PC-9 (cell line): ENCODE results near the gene ADTRP. TPM values are rescaled to one million over a fixed set of nuclear protein-coding genes. Genes with fewer than 3 reads are reported as not detected.

Source experiments
- BruUV-seq: library from RNA; stranded (reverse); fragments of 400-500 nt; replicated peaks from 2 replicates; lab custom pipeline; 2021; lab: Mats Ljungman, UMichigan
- CTCF ChIA-PET: fragments of 300-600 bp; sonication (Branson Sonifier 250); formaldehyde crosslinking; loops from one replicate; lab custom pipeline; 2022; ENCODE audit warnings: antibody characterized with exemption; lab: Charles Lee
- POLR2A ChIA-PET: fragments of 300-600 bp; sonication (Branson Sonifier 250); formaldehyde crosslinking; loops from one replicate; lab custom pipeline; 2022; ENCODE audit warnings: antibody characterized with exemption; ENCODE audit not compliant: unreplicated experiment; lab: Charles Lee
- DNase-seq, 2 experiments: peaks; one replicate each; pipeline versions ENCODE4 v3.0.0 to v3.0.0-alpha.2; 2015 to 2022; ENCODE audit warnings: mixed read lengths in 1 of 2
- H2AFZ ChIP-seq: fragments of 200-600 bp; sonication (generic); 2 replicates; pipeline ENCODE4 v1.8.1; 2017; ENCODE audit warnings: antibody characterized with exemption
- H3F3A ChIP-seq: fragments of 200-600 bp; sonication (generic); 2 replicates; pipeline ENCODE4 v1.8.1; 2017; ENCODE audit warnings: antibody characterized with exemption, mild to moderate bottlenecking, low read depth; ENCODE audit not compliant: insufficient read depth
- H3K27ac ChIP-seq: fragments of 200-600 bp; sonication (generic); 2 replicates; pipeline ENCODE4 v1.6.1; 2016; ENCODE audit warnings: mixed run types
- H3K27me3 ChIP-seq: fragments of 200-600 bp; sonication (generic); 2 replicates; pipeline ENCODE4 v1.6.1; 2016; ENCODE audit warnings: low read depth, mixed run types; ENCODE audit not compliant: insufficient read depth
- H3K36me3 ChIP-seq: fragments of 200-600 bp; sonication (generic); 2 replicates; pipeline ENCODE4 v1.6.1; 2016; ENCODE audit warnings: low read depth, mixed run types
- H3K4me1 ChIP-seq: fragments of 200-600 bp; sonication (generic); replicated peaks from 2 replicates; pipeline ENCODE4 v1.6.1; 2016; ENCODE audit warnings: mixed run types; ENCODE audit not compliant: insufficient read depth
- H3K4me2 ChIP-seq: fragments of 200-600 bp; sonication (generic); 2 replicates; pipeline ENCODE4 v1.6.1; 2017; ENCODE audit warnings: mixed run types
- H3K4me3 ChIP-seq: fragments of 200-600 bp; sonication (generic); 2 replicates; pipeline ENCODE4 v1.6.1; 2016; ENCODE audit warnings: mixed run types
- H3K79me2 ChIP-seq: fragments of 200-600 bp; sonication (generic); 2 replicates; pipeline ENCODE4 v1.6.1; 2017; ENCODE audit warnings: low read depth, mixed run types
- H3K9me2 ChIP-seq: fragments of 200-600 bp; sonication (generic); 2 replicates; pipeline ENCODE4 v1.8.1; 2017; ENCODE audit warnings: mild to moderate bottlenecking; ENCODE audit not compliant: insufficient read depth
- H3K9me3 ChIP-seq: fragments of 200-600 bp; sonication (generic); 2 replicates; pipeline ENCODE4 v1.8.1; 2016; ENCODE audit warnings: low read depth; ENCODE audit not compliant: insufficient read depth
- H4K20me1 ChIP-seq: fragments of 200-600 bp; sonication (generic); 2 replicates; pipeline ENCODE4 v1.8.1; 2017; ENCODE audit not compliant: insufficient read depth
- EZH2 ChIP-seq: fragments of 200-600 bp; sonication (generic); IDR thresholded peaks from 2 replicates; pipeline ENCODE4 v1.8.0; 2017; ENCODE audit warnings: antibody characterized with exemption, low read depth
- intact Hi-C: fragments of 100-400 bp; cut with micrococcal nuclease; formaldehyde crosslinking; loops from one replicate; pipeline ENCODE4 v1.10.0; 2022; ENCODE audit not compliant: unreplicated experiment
- total RNA-seq: library from RNA; stranded (reverse); gene quantifications from 2 replicates; pipeline ENCODE4 v1.2.3, GENCODE V29; 2021
- TF ChIP-seq, protein P1 (sequence below): fragments of 200-600 bp; sonication (generic); conservative IDR thresholded peaks from 2 replicates; pipeline ENCODE4 v1.6.1; 2017; ENCODE audit warnings: mixed run types, antibody characterized with exemption, mild to moderate bottlenecking, moderate library complexity

The ADTRP gene
- total RNA-seq, 1 experiment from 2014 or later, result 4.1 TPM

DNA sequence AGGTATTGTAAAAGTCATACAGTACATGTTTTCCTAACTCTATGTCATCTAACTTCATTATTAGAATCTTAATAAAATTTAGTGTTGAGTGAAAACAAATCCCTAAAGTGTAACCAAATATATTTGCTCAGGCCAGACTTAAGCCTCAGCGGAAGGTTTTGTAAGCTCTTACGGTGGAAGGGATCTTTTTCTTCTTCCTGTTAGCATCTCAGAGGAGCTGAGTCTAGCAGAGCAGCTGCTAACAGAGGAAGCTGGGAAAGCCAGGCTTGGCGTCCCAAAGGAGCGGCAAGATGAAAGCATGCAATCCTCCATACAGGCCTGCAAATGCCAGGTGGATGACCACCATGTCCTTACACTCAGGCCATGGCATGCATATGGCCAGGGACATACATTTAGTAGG, 72.4 kb downstream of the ADTRP start:
- TF ChIP-seq, protein P1, sequence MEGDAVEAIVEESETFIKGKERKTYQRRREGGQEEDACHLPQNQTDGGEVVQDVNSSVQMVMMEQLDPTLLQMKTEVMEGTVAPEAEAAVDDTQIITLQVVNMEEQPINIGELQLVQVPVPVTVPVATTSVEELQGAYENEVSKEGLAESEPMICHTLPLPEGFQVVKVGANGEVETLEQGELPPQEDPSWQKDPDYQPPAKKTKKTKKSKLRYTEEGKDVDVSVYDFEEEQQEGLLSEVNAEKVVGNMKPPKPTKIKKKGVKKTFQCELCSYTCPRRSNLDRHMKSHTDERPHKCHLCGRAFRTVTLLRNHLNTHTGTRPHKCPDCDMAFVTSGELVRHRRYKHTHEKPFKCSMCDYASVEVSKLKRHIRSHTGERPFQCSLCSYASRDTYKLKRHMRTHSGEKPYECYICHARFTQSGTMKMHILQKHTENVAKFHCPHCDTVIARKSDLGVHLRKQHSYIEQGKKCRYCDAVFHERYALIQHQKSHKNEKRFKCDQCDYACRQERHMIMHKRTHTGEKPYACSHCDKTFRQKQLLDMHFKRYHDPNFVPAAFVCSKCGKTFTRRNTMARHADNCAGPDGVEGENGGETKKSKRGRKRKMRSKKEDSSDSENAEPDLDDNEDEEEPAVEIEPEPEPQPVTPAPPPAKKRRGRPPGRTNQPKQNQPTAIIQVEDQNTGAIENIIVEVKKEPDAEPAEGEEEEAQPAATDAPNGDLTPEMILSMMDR, result no peak
- no peak for TF ChIP-seq EZH2
- no peak overlapping the region for H3K27ac ChIP-seq
- CTCF ChIA-PET, result interaction anchor here (0.7 kb wide), 1 partner anchor 73 kb away, joined by 3 read pairs; no protein-coding TSS in a partner anchor
- no peaks in the 10 kb centered on the region for H3K9me2 ChIP-seq
- no peaks in the 10 kb centered on the region for H3K36me3 ChIP-seq
- H3K9me3 ChIP-seq, result no peaks in the 10 kb centered on the region
- H4K20me1 ChIP-seq, result no peaks in the 10 kb centered on the region
- no peaks in the 10 kb centered on the region for H3F3A ChIP-seq
- intact Hi-C loops, result no loop called here
- BruUV-seq, result no TSS peak
- H3K79me2 ChIP-seq, result no peaks in the 10 kb centered on the region
- H2AFZ ChIP-seq, result no peak overlapping the region
- POLR2A ChIA-PET, result interaction anchor here (0.7 kb wide), 1 partner anchor 476 kb away, joined by 3 read pairs; no protein-coding TSS in a partner anchor
- no peaks in the 10 kb centered on the region for H3K27me3 ChIP-seq
- no peak overlapping the region for H3K4me2 ChIP-seq
- no peak overlapping the region for H3K4me3 ChIP-seq
- no peaks in the 10 kb centered on the region for H3K4me1 ChIP-seq
- DNase-seq, result no peak

DNA sequence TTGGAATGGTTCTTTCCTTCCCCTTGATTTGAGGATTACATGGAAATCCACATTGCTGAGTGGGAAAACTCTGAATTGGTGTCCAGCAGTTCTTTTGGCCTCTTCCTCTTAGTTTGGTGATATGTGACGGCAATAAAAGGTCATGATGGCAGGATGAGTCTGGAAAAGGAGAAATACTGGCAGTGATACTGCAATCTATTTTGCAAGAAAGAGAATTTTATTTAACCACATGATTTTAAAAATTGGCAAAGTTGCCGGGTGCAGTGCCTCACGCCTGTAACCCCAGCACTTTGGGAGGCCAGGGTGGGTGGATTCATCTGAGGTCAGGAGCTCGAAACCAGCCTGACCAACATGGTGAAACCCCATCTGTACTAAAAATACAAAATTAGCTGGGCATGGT, 73.1 kb downstream of the ADTRP start:
- no peaks in the 10 kb centered on the region for H3F3A ChIP-seq
- CTCF ChIA-PET, result interaction anchor here (0.5 kb wide), 1 partner anchor 527 kb away, joined by 3 read pairs; no protein-coding TSS in a partner anchor
- no peak for DNase-seq

DNA sequence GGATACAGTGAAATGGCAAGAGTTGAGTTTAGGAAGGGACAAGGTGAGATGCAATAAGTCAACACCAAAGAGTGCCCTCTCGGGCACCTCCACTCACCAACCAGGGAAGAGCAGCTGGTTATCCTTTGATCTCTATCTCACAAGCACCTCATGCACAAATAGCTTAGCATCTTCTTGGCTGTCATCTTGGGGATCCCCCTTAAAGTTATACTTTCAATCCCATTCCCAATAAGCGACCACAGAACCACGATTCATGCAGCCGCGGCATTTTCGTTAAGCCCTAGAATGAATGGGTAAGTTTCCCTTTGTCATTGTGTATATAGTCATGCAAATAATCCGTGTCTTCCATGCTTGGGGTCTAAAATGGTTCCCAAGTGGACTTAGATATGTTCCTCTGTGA, 73.5 kb downstream of the ADTRP start:
- Histone ChIP-seq H3K4me3 (no peak overlapping the region), H3K36me3 (no peaks in the 10 kb centered on the region), H3K9me3 (no peaks in the 10 kb centered on the region), H3F3A (no peaks in the 10 kb centered on the region), H3K27ac (no peak overlapping the region), H3K27me3 (no peaks in the 10 kb centered on the region), H4K20me1 (no peaks in the 10 kb centered on the region), H3K79me2 (no peaks in the 10 kb centered on the region), H3K9me2 (no peaks in the 10 kb centered on the region), H2AFZ (no peak overlapping the region), H3K4me2 (no peak overlapping the region), H3K4me1 (no peaks in the 10 kb centered on the region)
- TF ChIP-seq EZH2, result no peak
- TF ChIP-seq, protein P1, result no peak
- intact Hi-C loops, result no loop called here
- no peak for DNase-seq
- no TSS peak for BruUV-seq
- POLR2A ChIA-PET, result no interaction called here
- CTCF ChIA-PET, result interaction anchor here (0.8 kb wide), 1 partner anchor 32 kb away, joined by 4 read pairs; no protein-coding TSS in a partner anchor

More for the DNA sequence above, 73.1 kb downstream of the ADTRP start:
- Histone ChIP-seq H3K27ac (no peak overlapping the region), H3K9me3 (no peaks in the 10 kb centered on the region), H3K4me1 (no peaks in the 10 kb centered on the region), H3K4me3 (no peak overlapping the region), H3K79me2 (no peaks in the 10 kb centered on the region), H3K9me2 (no peaks in the 10 kb centered on the region), H3K27me3 (no peaks in the 10 kb centered on the region), H3K36me3 (no peaks in the 10 kb centered on the region), H2AFZ (no peak overlapping the region), H3K4me2 (no peak overlapping the region), H4K20me1 (no peaks in the 10 kb centered on the region)
- intact Hi-C loops, result no loop called here
- no TSS peak for BruUV-seq
- TF ChIP-seq, protein P1, result no peak
- TF ChIP-seq EZH2, result no peak
- POLR2A ChIA-PET, result no interaction called here
